Measurements from ENCODE around the gene SCGB3A2. TPM values are rescaled to one million over a fixed set of nuclear protein-coding genes. Genes with fewer than 3 reads are reported as not detected.
A peak's percentile ranks its signal among the peaks of the same experiment; 100 is the strongest.

The SCGB3A2 gene
- total RNA-seq, 4 donors from 2014 or later, result not detected

GRCh38 chr5:147855774-147856069 lies 22.8 kb upstream of the SCGB3A2 start:
- Histone ChIP-seq H3K27me3 (no peaks in the 10 kb centered on the region), H3K27ac (no peak overlapping the region), H3K4me1 (no peaks in the 10 kb centered on the region), H3K4me3 (no peak overlapping the region), H3K9me3 (no peaks in the 10 kb centered on the region), H3K36me3 (no peaks in the 10 kb centered on the region)
- no peak for DNase-seq (ENCODE audit: low spot score in 2 of 2)
- TF ChIP-seq POLR2A (IDR thresholded peaks at IDR 0.05) (no peak), EP300 (IDR thresholded peaks at IDR 0.05) (no peak), POLR2AphosphoS5 (IDR thresholded peaks at IDR 0.05) (no peak)
- TF ChIP-seq, protein P1, sequence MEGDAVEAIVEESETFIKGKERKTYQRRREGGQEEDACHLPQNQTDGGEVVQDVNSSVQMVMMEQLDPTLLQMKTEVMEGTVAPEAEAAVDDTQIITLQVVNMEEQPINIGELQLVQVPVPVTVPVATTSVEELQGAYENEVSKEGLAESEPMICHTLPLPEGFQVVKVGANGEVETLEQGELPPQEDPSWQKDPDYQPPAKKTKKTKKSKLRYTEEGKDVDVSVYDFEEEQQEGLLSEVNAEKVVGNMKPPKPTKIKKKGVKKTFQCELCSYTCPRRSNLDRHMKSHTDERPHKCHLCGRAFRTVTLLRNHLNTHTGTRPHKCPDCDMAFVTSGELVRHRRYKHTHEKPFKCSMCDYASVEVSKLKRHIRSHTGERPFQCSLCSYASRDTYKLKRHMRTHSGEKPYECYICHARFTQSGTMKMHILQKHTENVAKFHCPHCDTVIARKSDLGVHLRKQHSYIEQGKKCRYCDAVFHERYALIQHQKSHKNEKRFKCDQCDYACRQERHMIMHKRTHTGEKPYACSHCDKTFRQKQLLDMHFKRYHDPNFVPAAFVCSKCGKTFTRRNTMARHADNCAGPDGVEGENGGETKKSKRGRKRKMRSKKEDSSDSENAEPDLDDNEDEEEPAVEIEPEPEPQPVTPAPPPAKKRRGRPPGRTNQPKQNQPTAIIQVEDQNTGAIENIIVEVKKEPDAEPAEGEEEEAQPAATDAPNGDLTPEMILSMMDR (IDR thresholded peaks at IDR 0.05), result no peak
- 39% methylated on average over 4 of the region's 4 CpGs for WGBS

DNA sequence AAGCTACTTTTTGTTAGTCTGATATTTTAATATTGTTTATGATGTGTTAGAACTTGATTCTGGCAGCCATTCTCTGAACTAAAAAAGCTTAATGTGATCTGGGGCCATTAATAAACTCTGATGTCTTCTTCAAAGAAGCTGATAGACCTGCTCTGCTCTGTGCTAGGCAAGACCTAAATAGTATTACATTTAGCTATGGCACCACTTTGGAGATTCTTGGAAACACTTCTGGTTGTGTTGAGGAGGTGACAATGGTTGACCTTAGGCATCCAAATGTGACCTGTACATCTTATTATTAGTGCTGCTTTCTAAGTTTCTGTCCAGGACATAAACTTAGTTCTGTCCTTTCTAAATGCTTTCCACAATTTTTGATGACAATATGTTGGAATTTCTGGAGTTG lies 21.7 kb upstream of the SCGB3A2 start:
- H3K36me3 ChIP-seq, result no peaks in the 10 kb centered on the region
- no peaks in the 10 kb centered on the region for H3K27me3 ChIP-seq
- no peak overlapping the region for H3K27ac ChIP-seq
- no peak for DNase-seq (ENCODE audit: low spot score in 2 of 2)
- no peaks in the 10 kb centered on the region for H3K4me1 ChIP-seq
- no peak overlapping the region for H3K4me3 ChIP-seq
- TF ChIP-seq, protein P1 (IDR thresholded peaks at IDR 0.05), result no peak
- no peak for TF ChIP-seq POLR2AphosphoS5 (IDR thresholded peaks at IDR 0.05)
- TF ChIP-seq POLR2A (IDR thresholded peaks at IDR 0.05), result no peak
- no peak for TF ChIP-seq EP300 (IDR thresholded peaks at IDR 0.05)
- H3K9me3 ChIP-seq, result no peaks in the 10 kb centered on the region

DNA sequence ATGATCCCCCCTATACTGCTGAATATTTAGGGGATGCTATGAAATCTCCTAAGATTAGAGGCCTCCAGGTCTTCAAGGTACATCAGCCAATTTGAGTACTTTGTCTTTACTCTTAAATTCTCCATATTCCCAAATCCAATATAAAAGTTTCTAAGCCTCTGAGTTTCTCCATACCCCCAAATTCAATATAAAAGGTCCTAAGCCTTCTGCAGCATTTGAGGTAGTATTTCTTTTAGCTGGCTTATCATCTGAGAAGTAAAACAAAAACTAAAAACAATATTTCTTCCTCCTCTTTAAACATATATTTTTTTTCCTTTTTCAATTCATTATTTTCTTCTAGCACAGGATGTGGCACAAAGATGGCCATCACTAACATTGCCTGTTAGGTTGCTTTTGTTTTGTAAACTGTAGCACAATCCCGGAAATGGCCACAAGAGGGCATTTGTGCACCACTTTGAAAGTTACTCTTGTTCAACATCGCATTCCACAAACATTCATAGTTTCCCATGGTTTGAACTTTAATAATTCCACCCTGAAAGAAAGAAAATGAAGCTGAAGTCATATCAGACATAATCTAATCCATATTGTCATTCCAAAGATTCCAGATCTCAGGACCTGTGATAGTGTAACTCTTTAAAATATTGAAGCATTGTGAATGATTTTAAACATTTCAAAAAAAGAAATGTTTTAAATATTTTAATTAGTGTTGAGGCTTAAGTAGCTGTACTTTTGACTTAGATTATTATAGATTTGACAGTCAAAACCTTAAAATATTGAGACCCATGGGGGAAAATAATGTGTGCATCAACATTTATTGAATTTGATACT lies 21.0 kb upstream of the SCGB3A2 start:
- no peaks in the 10 kb centered on the region for H3K27me3 ChIP-seq
- peak in 1 of 2 donors; percentile 64 for DNase-seq (ENCODE audit: low spot score in 2 of 2)
- no peak overlapping the region for H3K27ac ChIP-seq
- TF ChIP-seq, protein P1 (IDR thresholded peaks at IDR 0.05), result peak; percentile 54 to 77
- TF ChIP-seq POLR2A (IDR thresholded peaks at IDR 0.05) (no peak), POLR2AphosphoS5 (IDR thresholded peaks at IDR 0.05) (no peak)
- no peak overlapping the region for H3K4me3 ChIP-seq
- H3K9me3 ChIP-seq, result no peaks in the 10 kb centered on the region
- no peaks in the 10 kb centered on the region for H3K4me1 ChIP-seq
- H3K36me3 ChIP-seq, result no peaks in the 10 kb centered on the region
- WGBS, result 1% methylated on average over 2 of the region's 2 CpGs

GRCh38 chr5:147858565-147858964 lies 19.9 kb upstream of the SCGB3A2 start:
- no peak overlapping the region for H3K27ac ChIP-seq
- no peaks in the 10 kb centered on the region for H3K27me3 ChIP-seq
- H3K4me1 ChIP-seq, result no peaks in the 10 kb centered on the region
- WGBS, result 41% methylated on average over 1 of the region's 1 CpG
- no peak for DNase-seq (ENCODE audit: low spot score in 2 of 2)
- no peak overlapping the region for H3K4me3 ChIP-seq
- no peaks in the 10 kb centered on the region for H3K36me3 ChIP-seq
- no peak for TF ChIP-seq POLR2AphosphoS5 (IDR thresholded peaks at IDR 0.05)
- TF ChIP-seq EP300 (IDR thresholded peaks at IDR 0.05), result no peak
- TF ChIP-seq, protein P1 (IDR thresholded peaks at IDR 0.05), result no peak
- no peaks in the 10 kb centered on the region for H3K9me3 ChIP-seq

- WGBS, result 88% methylated on average over 3 of the region's 3 CpGs
- H3K36me3 ChIP-seq, result no peaks in the 10 kb centered on the region
- no peak overlapping the region for H3K27ac ChIP-seq
Observed at GRCh38 chr5:147859962-147860640, 18.4 kb upstream of the SCGB3A2 start.

More at GRCh38 chr5:147859962-147860640, 18.4 kb upstream of the SCGB3A2 start:
- no peaks in the 10 kb centered on the region for H3K4me1 ChIP-seq
- no peak for DNase-seq (ENCODE audit: low spot score in 2 of 2)
- no peak for TF ChIP-seq POLR2A (IDR thresholded peaks at IDR 0.05)
- TF ChIP-seq POLR2AphosphoS5 (IDR thresholded peaks at IDR 0.05), result no peak
- no peak for TF ChIP-seq EP300 (IDR thresholded peaks at IDR 0.05)
- TF ChIP-seq, protein P1 (IDR thresholded peaks at IDR 0.05), result no peak
- H3K9me3 ChIP-seq, result no peaks in the 10 kb centered on the region
- H3K4me3 ChIP-seq, result no peak overlapping the region
- H3K27me3 ChIP-seq, result no peaks in the 10 kb centered on the region

Data from suprapubic skin (tissue), 4 donors.